ENCODE results near the gene KIF5C. TPM values are rescaled to one million over a fixed set of nuclear protein-coding genes. Genes with fewer than 3 reads are reported as not detected.

Gene KIF5C
- total RNA-seq (2014; rRNA removed; shearing (Covaris generic); ENCODE audit: low replicate concordance), result 8.3 and 11.3 TPM in 2 replicates

- Histone ChIP-seq H3K9me2 (replicated peaks; ENCODE audit: insufficient read depth, low read length) (no peaks in the 10 kb centered on the region), H2AFZ (ENCODE audit: low read length) (peak within 1 kb of the TSS; percentile 90), H3K4me3 (ENCODE audit: low read length) (peak within 1 kb of the TSS; percentile 77), H3K9me3 (ENCODE audit: low read length) (no peaks in the 10 kb centered on the region), H3K9ac (ENCODE audit: low read length) (peak within 1 kb of the TSS; percentile 77), H3K27ac (ENCODE audit: low read length) (no peak within 1 kb of the TSS), H3K4me2 (ENCODE audit: low read depth, low read length, poor library complexity, severe bottlenecking) (peak within 1 kb of the TSS; percentile 77), H3K79me2 (ENCODE audit: low read length) (no peaks in the 10 kb centered on the region), H3K4me1 (ENCODE audit: low read length) (peaks cover 11% of the 10 kb centered on the region), H4K20me1 (ENCODE audit: insufficient read depth, low read depth, low read length) (peaks cover 24% of the 10 kb centered on the region), H3K27me3 (ENCODE audit: low read length) (no peaks in the 10 kb centered on the region), H3K36me3 (ENCODE audit: insufficient read depth, low read length) (no peaks in the 10 kb centered on the region)
- DNase-seq, result peak; percentile 98
Observed at GRCh38 chr2:148874868-148875341, at the start of gene KIF5C. KIF5C (plus strand) TSS chr2:148875227; CDS start chr2:148875618, 391 bp downstream.

- H3K9ac ChIP-seq (ENCODE audit: low read length), result no peak overlapping the region
Observed at GRCh38 chr2:148826791-148827190, 48.2 kb upstream of the KIF5C start.

GRCh38 chr2:148828941-148829340 lies 46.1 kb upstream of the KIF5C start:
- Histone ChIP-seq H3K27me3 (ENCODE audit: low read length) (no peaks in the 10 kb centered on the region), H3K9me2 (replicated peaks; ENCODE audit: insufficient read depth, low read length) (no peaks in the 10 kb centered on the region), H3K27ac (ENCODE audit: low read length) (no peak overlapping the region), H3K36me3 (ENCODE audit: insufficient read depth, low read length) (no peaks in the 10 kb centered on the region), H3K9me3 (ENCODE audit: low read length) (no peaks in the 10 kb centered on the region), H3K4me3 (ENCODE audit: low read length) (no peak overlapping the region), H3K4me1 (ENCODE audit: low read length) (no peaks in the 10 kb centered on the region), H2AFZ (ENCODE audit: low read length) (no peak overlapping the region), H4K20me1 (ENCODE audit: insufficient read depth, low read depth, low read length) (no peaks in the 10 kb centered on the region), H3K79me2 (ENCODE audit: low read length) (no peaks in the 10 kb centered on the region), H3K4me2 (ENCODE audit: low read depth, low read length, poor library complexity, severe bottlenecking) (no peak overlapping the region), H3K9ac (ENCODE audit: low read length) (no peak overlapping the region)
- DNase-seq, result no peak

More at GRCh38 chr2:148826791-148827190, 48.2 kb upstream of the KIF5C start:
- H4K20me1 ChIP-seq (ENCODE audit: insufficient read depth, low read depth, low read length), result no peaks in the 10 kb centered on the region
- no peaks in the 10 kb centered on the region for H3K4me1 ChIP-seq (ENCODE audit: low read length)
- H3K79me2 ChIP-seq (ENCODE audit: low read length), result no peaks in the 10 kb centered on the region
- H3K27ac ChIP-seq (ENCODE audit: low read length), result no peak overlapping the region
- H3K9me2 ChIP-seq (replicated peaks; ENCODE audit: insufficient read depth, low read length), result no peaks in the 10 kb centered on the region
- no peak overlapping the region for H3K4me2 ChIP-seq (ENCODE audit: low read depth, low read length, poor library complexity, severe bottlenecking)
- H3K9me3 ChIP-seq (ENCODE audit: low read length), result no peaks in the 10 kb centered on the region
- no peaks in the 10 kb centered on the region for H3K27me3 ChIP-seq (ENCODE audit: low read length)
- H3K36me3 ChIP-seq (ENCODE audit: insufficient read depth, low read length), result no peaks in the 10 kb centered on the region
- DNase-seq, result no peak
- no peak overlapping the region for H2AFZ ChIP-seq (ENCODE audit: low read length)
- no peak overlapping the region for H3K4me3 ChIP-seq (ENCODE audit: low read length)

GRCh38 chr2:148829618-148830017 lies 45.4 kb upstream of the KIF5C start:
- no peaks in the 10 kb centered on the region for H3K4me1 ChIP-seq (ENCODE audit: low read length)
- no peak for DNase-seq
- H3K4me3 ChIP-seq (ENCODE audit: low read length), result no peak overlapping the region
- no peak overlapping the region for H3K9ac ChIP-seq (ENCODE audit: low read length)
- H3K4me2 ChIP-seq (ENCODE audit: low read depth, low read length, poor library complexity, severe bottlenecking), result no peak overlapping the region
- H3K9me3 ChIP-seq (ENCODE audit: low read length), result no peaks in the 10 kb centered on the region
- H3K79me2 ChIP-seq (ENCODE audit: low read length), result no peaks in the 10 kb centered on the region
- H3K27ac ChIP-seq (ENCODE audit: low read length), result no peak overlapping the region
- H3K36me3 ChIP-seq (ENCODE audit: insufficient read depth, low read length), result no peaks in the 10 kb centered on the region
- H3K9me2 ChIP-seq (replicated peaks; ENCODE audit: insufficient read depth, low read length), result no peaks in the 10 kb centered on the region
- no peaks in the 10 kb centered on the region for H4K20me1 ChIP-seq (ENCODE audit: insufficient read depth, low read depth, low read length)
- no peaks in the 10 kb centered on the region for H3K27me3 ChIP-seq (ENCODE audit: low read length)
- no peak overlapping the region for H2AFZ ChIP-seq (ENCODE audit: low read length)

- H3K4me1 ChIP-seq (ENCODE audit: low read length), result no peaks in the 10 kb centered on the region
- H3K9ac ChIP-seq (ENCODE audit: low read length), result no peak overlapping the region
- H3K27me3 ChIP-seq (ENCODE audit: low read length), result no peaks in the 10 kb centered on the region
- no peak overlapping the region for H3K4me3 ChIP-seq (ENCODE audit: low read length)
- DNase-seq, result peak; percentile 9
- H3K79me2 ChIP-seq (ENCODE audit: low read length), result no peaks in the 10 kb centered on the region
- no peaks in the 10 kb centered on the region for H4K20me1 ChIP-seq (ENCODE audit: insufficient read depth, low read depth, low read length)
- H3K36me3 ChIP-seq (ENCODE audit: insufficient read depth, low read length), result no peaks in the 10 kb centered on the region
- H3K27ac ChIP-seq (ENCODE audit: low read length), result no peak overlapping the region
- no peaks in the 10 kb centered on the region for H3K9me2 ChIP-seq (replicated peaks; ENCODE audit: insufficient read depth, low read length)
- H2AFZ ChIP-seq (ENCODE audit: low read length), result no peak overlapping the region
- no peaks in the 10 kb centered on the region for H3K9me3 ChIP-seq (ENCODE audit: low read length)
- no peak overlapping the region for H3K4me2 ChIP-seq (ENCODE audit: low read depth, low read length, poor library complexity, severe bottlenecking)
Observed at GRCh38 chr2:148832637-148833036, 42.4 kb upstream of the KIF5C start.

- Histone ChIP-seq H3K4me1 (ENCODE audit: low read length) (no peaks in the 10 kb centered on the region), H3K9ac (ENCODE audit: low read length) (no peak overlapping the region), H3K27me3 (ENCODE audit: low read length) (no peaks in the 10 kb centered on the region), H3K79me2 (ENCODE audit: low read length) (no peaks in the 10 kb centered on the region), H3K9me3 (ENCODE audit: low read length) (no peaks in the 10 kb centered on the region), H2AFZ (ENCODE audit: low read length) (no peak overlapping the region), H3K9me2 (replicated peaks; ENCODE audit: insufficient read depth, low read length) (no peaks in the 10 kb centered on the region), H4K20me1 (ENCODE audit: insufficient read depth, low read depth, low read length) (no peaks in the 10 kb centered on the region), H3K36me3 (ENCODE audit: insufficient read depth, low read length) (no peaks in the 10 kb centered on the region), H3K4me2 (ENCODE audit: low read depth, low read length, poor library complexity, severe bottlenecking) (no peak overlapping the region), H3K27ac (ENCODE audit: low read length) (no peak overlapping the region), H3K4me3 (ENCODE audit: low read length) (no peak overlapping the region)
- no peak for DNase-seq
Observed at GRCh38 chr2:148842050-148842449, 33.0 kb upstream of the KIF5C start.

- H3K27ac ChIP-seq (ENCODE audit: low read length), result no peak overlapping the region
- no peaks in the 10 kb centered on the region for H3K4me1 ChIP-seq (ENCODE audit: low read length)
- H3K9me3 ChIP-seq (ENCODE audit: low read length), result 0 out of 2 replicates have a peak, but pooled peaks cover 2% of the 10 kb centered on the region
- H3K4me2 ChIP-seq (ENCODE audit: low read depth, low read length, poor library complexity, severe bottlenecking), result no peak overlapping the region
- H3K4me3 ChIP-seq (ENCODE audit: low read length), result no peak overlapping the region
- H2AFZ ChIP-seq (ENCODE audit: low read length), result no peak overlapping the region
- no peaks in the 10 kb centered on the region for H3K36me3 ChIP-seq (ENCODE audit: insufficient read depth, low read length)
- no peak overlapping the region for H3K9ac ChIP-seq (ENCODE audit: low read length)
- H3K79me2 ChIP-seq (ENCODE audit: low read length), result no peaks in the 10 kb centered on the region
- no peaks in the 10 kb centered on the region; the same call in 1 of the 2 replicates for H3K27me3 ChIP-seq (ENCODE audit: low read length)
- no peak for DNase-seq
- H4K20me1 ChIP-seq (ENCODE audit: insufficient read depth, low read depth, low read length), result no peaks in the 10 kb centered on the region
- H3K9me2 ChIP-seq (replicated peaks; ENCODE audit: insufficient read depth, low read length), result no peaks in the 10 kb centered on the region
Observed at GRCh38 chr2:148848146-148848545, 26.9 kb upstream of the KIF5C start.

GRCh38 chr2:148853458-148853857 lies 21.6 kb upstream of the KIF5C start:
- H3K4me2 ChIP-seq (ENCODE audit: low read depth, low read length, poor library complexity, severe bottlenecking), result no peak overlapping the region
- no peak for DNase-seq
- 0 out of 2 replicates have a peak, but pooled peaks cover 1% of the 10 kb centered on the region for H3K9me3 ChIP-seq (ENCODE audit: low read length)
- H3K4me1 ChIP-seq (ENCODE audit: low read length), result no peaks in the 10 kb centered on the region
- no peak overlapping the region for H3K27ac ChIP-seq (ENCODE audit: low read length)
- no peaks in the 10 kb centered on the region for H3K36me3 ChIP-seq (ENCODE audit: insufficient read depth, low read length)
- H3K9ac ChIP-seq (ENCODE audit: low read length), result no peak overlapping the region
- no peaks in the 10 kb centered on the region for H4K20me1 ChIP-seq (ENCODE audit: insufficient read depth, low read depth, low read length)
- no peaks in the 10 kb centered on the region for H3K9me2 ChIP-seq (replicated peaks; ENCODE audit: insufficient read depth, low read length)
- H3K79me2 ChIP-seq (ENCODE audit: low read length), result no peaks in the 10 kb centered on the region
- H3K27me3 ChIP-seq (ENCODE audit: low read length), result no peaks in the 10 kb centered on the region; the same call in 1 of the 2 replicates
- no peak overlapping the region for H3K4me3 ChIP-seq (ENCODE audit: low read length)
- H2AFZ ChIP-seq (ENCODE audit: low read length), result no peak overlapping the region
